SK-N-SH (cell line): Measurements from ENCODE around the gene GALK1. TPM values are rescaled to one million over a fixed set of nuclear protein-coding genes. Genes with fewer than 3 reads are reported as not detected.
"Not testable (repeated sequence)": the region's sequence is repeated elsewhere in the genome, so short reads cannot be mapped to it uniquely, and the experiment has no call there.

Experiments
- CTCF ChIA-PET: fragments of 300-600, 350-600 bp; formaldehyde crosslinking; extraction: SDS; loops from one replicate; lab custom pipeline; 2021; lab: Yijun Ruan, JAX
- POLR2A ChIA-PET: fragments of 350-600 bp; sonication (Branson Sonifier 250); formaldehyde crosslinking; extraction: SDS; loops from one replicate; lab custom pipeline; 2020; ENCODE audit warnings: antibody characterized with exemption, inconsistent platforms; lab: Yijun Ruan, JAX
- DNase-seq: peaks from one replicate; pipeline ENCODE4 v3.0.0; 2012
- H2AFZ ChIP-seq: fragments of 200-600 bp; sonication (generic); 2 replicates; pipeline ENCODE4 v1.8.1; 2016; ENCODE audit warnings: antibody characterized with exemption, mild to moderate bottlenecking, low read depth
- H3F3A ChIP-seq: fragments of 200-600 bp; sonication (generic); replicated peaks from 2 replicates; pipeline ENCODE3; 2016; ENCODE audit warnings: antibody characterized with exemption, mild to moderate bottlenecking; ENCODE audit not compliant: insufficient read depth
- H3K27ac ChIP-seq, 2 experiments: fragments of 200-500 bp in 1 of 2; fragments of 200-600 bp in 1 of 2; sonication (Bioruptor generic) in 1 of 2; sonication (generic), shearing (Covaris generic) in 1 of 2; 2 replicates each; pipeline versions ENCODE4 v1.5.1 to v1.6.1; 2014 to 2016; ENCODE audit warnings: low read depth in 2 of 2, inconsistent platforms in 1 of 2, low read length in 1 of 2, mild to moderate bottlenecking in 1 of 2, mixed read lengths in 1 of 2
- H3K27me3 ChIP-seq: fragments of 200-600 bp; sonication (generic), shearing (Covaris generic); 2 replicates; pipeline ENCODE4 v1.6.1; 2016; ENCODE audit warnings: mixed run types; ENCODE audit not compliant: insufficient read depth
- H3K36me3 ChIP-seq, 2 experiments: fragments of 200-500 bp in 1 of 2; fragments of 200-600 bp in 1 of 2; sonication (Bioruptor generic) in 1 of 2; sonication (generic) in 1 of 2; replicated peaks in 1 of 2; 2 replicates each; pipeline versions ENCODE3 to v1.5.1; 2014 to 2016; ENCODE audit warnings: low read length in 1 of 2, mild to moderate bottlenecking in 1 of 2; ENCODE audit not compliant: insufficient read depth in 2 of 2, control insufficient read depth in 1 of 2
- H3K4me1 ChIP-seq, 2 experiments: fragments of 200-500 bp in 1 of 2; fragments of 200-600 bp in 1 of 2; sonication (Bioruptor generic) in 1 of 2; sonication (generic), shearing (Covaris generic) in 1 of 2; 2 replicates each; pipeline versions ENCODE4 v1.5.1 to v1.6.1; 2014 to 2016; ENCODE audit warnings: low read depth in 1 of 2, low read length in 1 of 2, mixed run types in 1 of 2; ENCODE audit not compliant: insufficient read depth in 2 of 2, control insufficient read depth in 1 of 2
- H3K4me2 ChIP-seq: fragments of 200-600 bp; sonication (generic), shearing (Covaris generic); 2 replicates; pipeline ENCODE4 v1.6.1; 2017; ENCODE audit warnings: mixed run types
- H3K4me3 ChIP-seq, 2 experiments: fragments of 200-500 bp in 1 of 2; fragments of 200-600 bp in 1 of 2; sonication (Bioruptor generic) in 1 of 2; sonication (generic), shearing (Covaris generic) in 1 of 2; 2 replicates each; pipeline versions ENCODE4 v1.5.1 to v1.8.1; 2014 to 2016; ENCODE audit warnings: low read depth in 2 of 2, inconsistent platforms in 1 of 2, low read length in 1 of 2, mild to moderate bottlenecking in 1 of 2, mixed read lengths in 1 of 2, moderate library complexity in 1 of 2
- H3K79me2 ChIP-seq: fragments of 200-600 bp; sonication (generic); 2 replicates; pipeline ENCODE4 v1.8.1; 2017; ENCODE audit warnings: mild to moderate bottlenecking; ENCODE audit not compliant: insufficient read depth
- H3K9ac ChIP-seq: fragments of 200-600 bp; sonication (generic); 2 replicates; pipeline ENCODE4 v1.6.1; 2017; ENCODE audit warnings: mixed run types
- H3K9me2 ChIP-seq: fragments of 200-600 bp; sonication (generic); 2 replicates; pipeline ENCODE4 v1.6.1; 2017; ENCODE audit warnings: mixed run types
- H3K9me3 ChIP-seq: fragments of 200-600 bp; sonication (generic); 2 replicates; pipeline ENCODE4 v1.6.1; 2017; ENCODE audit warnings: mixed run types, mild to moderate bottlenecking, moderate library complexity
- H4K20me1 ChIP-seq: fragments of 200-600 bp; sonication (generic); 2 replicates; pipeline ENCODE4 v1.6.1; 2017; ENCODE audit warnings: mild to moderate bottlenecking, mixed run types; ENCODE audit not compliant: insufficient read depth
- FOXM1 ChIP-seq: IDR thresholded peaks from 2 replicates; pipeline ENCODE4 v1.4.0; 2012; ENCODE audit warnings: low read depth, mild to moderate bottlenecking
- GABPA ChIP-seq: IDR thresholded peaks from 2 replicates; pipeline ENCODE4 v1.4.0; 2012; ENCODE audit warnings: low read depth, mild to moderate bottlenecking
- GATA2 ChIP-seq: sonication (generic); formaldehyde crosslinking; IDR thresholded peaks from 2 replicates; pipeline ENCODE4 v1.5.0; 2020; ENCODE audit warnings: mild to moderate bottlenecking, missing genetic modification reagents
- JUND ChIP-seq: IDR thresholded peaks from 2 replicates; pipeline ENCODE4 v1.4.0; 2012
- SIN3A ChIP-seq: IDR thresholded peaks from 2 replicates; pipeline ENCODE4 v1.6.1; 2012; ENCODE audit warnings: low read depth, mild to moderate bottlenecking, low read length, moderate library complexity, borderline replicate concordance
- TCF12 ChIP-seq: IDR thresholded peaks from 2 replicates; pipeline ENCODE4 v1.4.0; 2012
- TEAD4 ChIP-seq: IDR thresholded peaks from 2 replicates; pipeline ENCODE4 v1.4.0; 2012; ENCODE audit warnings: mild to moderate bottlenecking, borderline replicate concordance; ENCODE audit not compliant: insufficient read depth
- USF1 ChIP-seq: IDR thresholded peaks from 2 replicates; pipeline ENCODE4 v1.4.0; 2012; ENCODE audit warnings: low read depth, borderline replicate concordance
- YY1 ChIP-seq: IDR thresholded peaks from 2 replicates; pipeline ENCODE4 v1.4.0; 2012; ENCODE audit warnings: low read depth, mild to moderate bottlenecking
- ZBTB33 ChIP-seq: IDR thresholded peaks from 2 replicates; pipeline ENCODE4 v1.4.0; 2012; ENCODE audit warnings: low read depth, borderline replicate concordance
- WGBS: methylation state at CpG from one replicate; pipeline ENCODE4 v1.1.6; 2017; ENCODE audit warnings: low lambda C conversion rate; 5-methylcytosine and 5-hydroxymethylcytosine counted together
- polyA plus RNA-seq, 3 experiments: library from polyadenylated mRNA; depleted of rRNA; stranded (reverse); fragments of >200 nt; gene quantifications; 2 replicates each; pipeline ENCODE4 v1.2.3, GENCODE V29; 2012

The GALK1 gene
- polyA plus RNA-seq, 1 of the 3 experiments (the other 2 are of a cell fraction): 36.5 TPM

- Histone ChIP-seq H3K9me2 (no peaks in the 10 kb centered on the region), H3K27ac (no peak overlapping the region), H3K36me3 (peaks cover 8 to 29% of the 10 kb centered on the region in 2 experiments)
- 96% methylated on average over 7 of the region's 7 CpGs for WGBS
- no peak for TF ChIP-seq GABPA
- TF ChIP-seq ZBTB33: no peak
- TF ChIP-seq YY1: no peak
- TF ChIP-seq USF1: no peak
- no peak for TF ChIP-seq TEAD4
- TF ChIP-seq SIN3A: no peak
- TF ChIP-seq JUND: no peak
- no peak for TF ChIP-seq TCF12
- TF ChIP-seq GATA2: no peak
- no peak for TF ChIP-seq FOXM1
- TF ChIP-seq, all 33 proteins: peak for 0
- Histone ChIP-seq H3F3A (peaks cover 9% of the 10 kb centered on the region), H3K4me2 (no peak overlapping the region), H4K20me1 (no peaks in the 10 kb centered on the region), H3K9me3 (no peaks in the 10 kb centered on the region), H3K9ac (no peak overlapping the region), H3K27me3 (no peaks in the 10 kb centered on the region), H3K4me1 (peaks cover 6 to 10% of the 10 kb centered on the region in 2 experiments; a peak in 3 of 4 replicates), H2AFZ (no peak overlapping the region), H3K4me3 (no peak overlapping the region), H3K79me2 (peaks cover 13% of the 10 kb centered on the region; the same call in 1 of the 2 replicates)
- CTCF ChIA-PET: interaction anchor here (0.7 to 2.5 kb wide), 5 partner anchors 13 to 63 kb away, joined by 3 to 8 read pairs (median 3); no protein-coding TSS in a partner anchor
- POLR2A ChIA-PET: interaction anchor here (1.5 kb wide), 1 partner anchor 36 kb away, joined by 3 read pairs; no protein-coding TSS in a partner anchor
- DNase-seq: no peak
Measured at GRCh38 chr17:75811174-75811573, 46.2 kb upstream of the GALK1 start.

- not testable (repeated sequence) for H3K4me2 ChIP-seq, H3K27me3 ChIP-seq, H3K9me3 ChIP-seq, H3F3A ChIP-seq, H3K27ac ChIP-seq, DNase-seq, H2AFZ ChIP-seq, H3K9ac ChIP-seq, H3K4me3 ChIP-seq, H3K9me2 ChIP-seq, H4K20me1 ChIP-seq
- ChIA-PET POLR2A (interaction anchor here (1.5 kb wide), 1 partner anchor 35 kb away, joined by 3 read pairs; no protein-coding TSS in a partner anchor), CTCF (interaction anchor here (0.8 to 2.5 kb wide), 4 partner anchors 13 to 61 kb away, joined by 3 to 8 read pairs (median 3); no protein-coding TSS in a partner anchor)
- 93% methylated on average over 11 of the region's 11 CpGs for whole genome bisulfite sequencing
- Histone ChIP-seq H3K4me1 (peaks cover 6 to 10% of the 10 kb centered on the region in 2 experiments; a peak in 3 of 4 replicates), H3K79me2 (peaks cover 17% of the 10 kb centered on the region; the same call in 1 of the 2 replicates), H3K36me3 (peaks cover 5 to 26% of the 10 kb centered on the region in 2 experiments)
Measured at GRCh38 chr17:75810756-75811155, 45.8 kb upstream of the GALK1 start.
